ENCODE measurements around the gene LUZP1.

DNA sequence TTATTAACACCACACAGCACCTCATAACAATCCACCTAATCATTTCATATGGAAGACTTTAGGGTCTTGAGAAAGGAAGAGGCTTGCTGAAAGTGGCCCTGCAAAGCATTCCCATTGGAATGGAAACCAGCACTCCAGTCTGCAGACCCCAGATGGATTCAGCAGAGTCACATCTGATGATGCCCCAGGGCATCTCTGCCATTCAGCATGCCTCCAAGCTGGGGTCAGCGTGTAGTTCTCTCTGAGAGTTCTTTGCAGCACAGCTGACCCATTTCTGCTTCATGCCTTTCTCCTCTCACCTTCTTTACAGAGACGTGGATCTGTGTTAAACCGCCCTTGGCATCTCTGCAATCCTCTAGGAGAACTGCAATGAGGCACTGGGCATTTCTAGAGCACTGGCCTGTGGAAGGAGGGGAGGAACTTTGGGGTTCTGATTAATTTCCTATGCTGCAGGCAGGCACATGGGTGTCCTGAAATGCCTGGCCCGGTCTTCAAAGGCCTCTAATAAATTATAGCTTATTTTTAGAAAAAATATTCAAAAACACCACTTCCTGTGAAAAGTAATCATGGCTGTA, 2.6 kb upstream of the LUZP1 start:
- TF ChIP-seq FOXP2 (optimal IDR thresholded peaks at IDR 0.05; ENCODE audit: borderline replicate concordance, extremely low read depth, extremely low read length, insufficient read depth): no peak
- TF ChIP-seq SIN3A (IDR thresholded peaks at IDR 0.05; ENCODE audit: borderline replicate concordance, insufficient read depth, low read length): no peak
- no peak for TF ChIP-seq POLR2AphosphoS5 (IDR thresholded peaks at IDR 0.05; ENCODE audit: low read depth, low read length)
- TF ChIP-seq TAF1 (IDR thresholded peaks at IDR 0.05; ENCODE audit: borderline replicate concordance, insufficient read depth, low read length): no peak
